HG02885 (cell line): ENCODE measurements around the gene AQP1.

Experiments used
- ATAC-seq: cut with Tn5 transposase; IDR thresholded peaks from one replicate; pipeline ENCODE4 v1.9.1; 2021; ENCODE audit warnings: mild to moderate bottlenecking; ENCODE audit not compliant: unreplicated experiment, poor library complexity

AQP1 gene

DNA sequence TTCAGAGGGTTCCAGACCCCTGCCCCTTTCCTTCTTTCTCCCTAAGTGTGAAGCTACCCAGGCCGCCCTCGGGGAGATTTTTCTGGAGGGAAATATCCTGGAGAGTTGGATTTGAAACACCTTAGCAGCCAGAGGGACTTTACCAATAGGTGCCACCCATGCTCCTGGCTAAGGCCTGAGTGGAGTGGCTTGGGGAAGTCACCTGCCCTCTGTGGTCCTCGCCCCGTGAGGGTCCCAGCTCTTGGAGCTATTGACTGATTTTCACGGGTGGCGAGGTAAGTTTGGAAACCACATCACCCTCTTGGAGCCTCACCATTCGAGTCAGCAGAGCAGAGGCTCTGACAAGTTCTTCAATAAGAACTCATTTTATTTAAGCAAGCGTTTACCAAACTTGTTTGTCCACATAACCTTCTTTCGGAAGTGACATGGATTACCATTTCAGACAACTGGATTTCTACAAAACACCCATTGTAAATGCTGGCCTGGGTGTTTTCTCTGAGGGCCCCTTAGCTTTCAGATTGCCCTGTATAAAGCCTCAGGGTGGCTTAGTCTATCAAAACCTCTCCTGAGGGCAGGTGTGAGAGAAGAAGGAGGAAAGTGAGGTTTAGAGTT, 20.4 kb downstream of the AQP1 start:
- ATAC-seq = no peak

DNA sequence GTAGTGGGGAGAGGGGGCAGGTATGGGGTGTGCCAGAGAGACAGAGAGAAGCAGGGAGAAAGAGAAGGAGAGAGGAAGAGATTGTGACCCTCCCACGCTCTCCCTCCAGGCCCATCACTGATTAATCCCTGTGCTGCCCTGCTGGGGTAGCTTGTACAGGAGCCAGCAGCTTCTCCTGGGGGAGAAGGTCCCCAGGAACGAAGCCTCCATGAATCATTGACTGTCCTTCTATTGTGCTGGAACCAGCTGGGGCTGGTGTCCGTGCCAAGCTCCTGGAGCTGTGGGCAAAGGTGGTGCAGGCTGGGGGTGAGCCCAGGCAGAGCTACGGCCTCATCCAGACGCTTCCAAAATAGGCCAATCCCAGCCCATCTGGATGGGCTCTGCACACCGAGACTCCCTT, 20.9 kb downstream of the AQP1 start:
- ATAC-seq = no peak

DNA sequence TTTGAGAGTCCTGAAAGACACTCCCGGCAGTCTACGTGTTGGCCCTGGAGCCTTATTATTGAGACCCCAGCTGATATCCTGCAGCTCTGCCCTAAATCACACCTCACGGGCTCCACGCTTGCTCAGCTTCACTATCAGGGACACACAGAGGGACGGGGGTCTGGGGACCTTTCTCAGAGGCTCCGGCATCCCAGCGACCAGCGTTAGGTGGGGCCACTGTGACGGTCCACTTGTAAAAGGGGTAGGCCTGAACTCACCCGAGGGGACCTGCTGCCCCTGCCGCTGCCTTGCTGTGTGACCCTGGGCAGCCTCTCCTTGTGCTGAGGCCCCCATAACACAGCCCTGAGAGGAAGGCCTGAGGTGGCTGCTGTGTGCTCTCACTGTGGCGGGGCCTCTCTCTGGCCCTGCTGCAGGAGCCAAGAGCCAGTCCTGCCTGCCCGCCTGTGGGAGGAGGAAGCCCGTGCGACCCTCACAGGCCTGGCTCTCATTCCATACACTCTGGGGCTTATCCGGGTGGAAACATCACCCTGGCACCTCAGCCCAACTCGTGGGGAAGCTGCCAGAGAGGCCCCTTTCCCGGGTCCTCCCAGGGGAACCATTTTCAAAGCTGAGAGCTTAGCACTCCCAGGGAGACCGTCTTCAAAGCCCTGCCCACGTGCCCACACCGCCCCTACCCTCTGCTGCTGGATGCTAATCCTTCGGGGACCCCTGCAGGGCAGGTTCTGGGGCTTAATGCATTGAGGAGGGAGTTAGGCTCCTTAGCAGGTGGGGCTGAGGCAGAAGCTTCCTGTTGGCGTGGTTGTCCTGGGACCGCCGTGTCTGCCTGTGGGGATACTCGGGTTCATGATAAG, 21.7 kb downstream of the AQP1 start:
- ATAC-seq = no peak

DNA sequence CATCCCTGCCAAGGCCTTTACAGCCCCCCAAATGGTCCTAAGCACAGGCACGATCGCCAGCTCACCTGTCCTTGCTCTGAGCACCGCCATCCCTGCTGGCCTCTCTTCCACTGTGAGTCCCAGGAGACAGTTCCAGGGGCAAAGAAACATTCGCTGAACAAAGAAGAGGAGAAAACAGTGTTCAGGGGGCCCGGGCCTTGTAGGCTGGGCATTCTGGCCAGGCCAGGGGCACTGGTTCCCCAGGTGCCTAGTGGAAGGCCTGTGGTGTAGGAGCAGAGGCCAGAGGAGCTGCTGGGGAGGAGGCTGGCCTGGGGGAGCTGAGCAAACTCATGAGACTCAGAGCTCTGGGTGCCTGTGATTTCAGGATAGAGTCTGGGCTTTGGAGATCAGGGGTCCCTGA, 22.6 kb downstream of the AQP1 start:
- no peak for ATAC-seq

DNA sequence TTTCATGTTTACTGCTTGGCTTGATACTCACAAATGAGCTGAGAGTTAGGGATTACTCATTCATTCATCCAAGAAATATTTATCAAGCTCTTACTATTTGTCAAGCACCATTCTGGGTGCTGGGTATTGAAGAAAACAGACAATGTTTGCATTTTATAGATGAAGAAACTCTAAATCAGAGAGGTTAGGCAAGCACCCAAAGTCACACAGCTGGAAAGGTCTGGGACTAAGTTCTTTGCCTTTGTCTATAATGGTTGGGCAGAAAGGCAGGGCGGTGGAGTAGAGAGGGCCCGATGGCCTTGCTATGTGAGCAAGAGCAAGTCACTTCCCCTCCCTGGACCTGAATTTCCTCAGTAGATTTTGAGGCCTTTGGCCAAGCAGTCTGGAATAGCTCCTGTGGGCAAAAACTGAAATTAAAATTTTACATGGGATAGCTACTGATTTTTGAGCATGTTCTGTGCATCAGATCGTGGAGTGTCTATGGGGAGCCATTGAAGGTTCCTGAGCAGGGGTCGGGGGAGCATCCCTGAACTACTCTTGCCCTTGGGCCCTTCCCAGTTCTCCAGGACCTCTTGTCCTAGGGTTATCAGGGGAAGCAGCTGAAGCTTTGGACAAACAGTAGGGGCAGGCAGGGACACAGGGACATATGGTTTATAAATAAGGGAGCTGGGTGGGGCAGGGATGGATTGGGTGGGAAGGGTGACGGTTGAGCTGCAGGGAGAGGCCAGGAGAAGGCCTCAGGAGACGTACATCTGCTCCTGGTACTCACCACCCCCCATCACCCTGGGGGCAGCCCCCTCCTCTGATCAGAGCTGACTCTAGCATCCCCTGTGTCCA, 23.3 kb downstream of the AQP1 start:
- no peak for ATAC-seq

DNA sequence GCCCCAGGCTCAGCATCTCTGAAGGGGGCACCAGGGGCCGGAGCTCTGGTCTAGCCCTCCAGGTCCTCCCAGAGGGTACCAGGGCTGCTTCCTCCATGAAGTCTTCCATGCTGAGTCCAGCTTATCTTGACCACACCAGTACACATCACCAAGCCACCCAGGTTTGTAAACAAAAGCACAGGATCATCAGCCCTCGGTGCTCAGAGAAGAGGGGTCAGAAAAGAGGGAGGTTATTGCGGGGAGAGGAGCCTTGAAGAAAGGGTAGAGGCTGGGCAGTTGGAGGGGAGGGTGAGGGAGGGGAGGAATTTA, 23.9 kb downstream of the AQP1 start:
- ATAC-seq = no peak

DNA sequence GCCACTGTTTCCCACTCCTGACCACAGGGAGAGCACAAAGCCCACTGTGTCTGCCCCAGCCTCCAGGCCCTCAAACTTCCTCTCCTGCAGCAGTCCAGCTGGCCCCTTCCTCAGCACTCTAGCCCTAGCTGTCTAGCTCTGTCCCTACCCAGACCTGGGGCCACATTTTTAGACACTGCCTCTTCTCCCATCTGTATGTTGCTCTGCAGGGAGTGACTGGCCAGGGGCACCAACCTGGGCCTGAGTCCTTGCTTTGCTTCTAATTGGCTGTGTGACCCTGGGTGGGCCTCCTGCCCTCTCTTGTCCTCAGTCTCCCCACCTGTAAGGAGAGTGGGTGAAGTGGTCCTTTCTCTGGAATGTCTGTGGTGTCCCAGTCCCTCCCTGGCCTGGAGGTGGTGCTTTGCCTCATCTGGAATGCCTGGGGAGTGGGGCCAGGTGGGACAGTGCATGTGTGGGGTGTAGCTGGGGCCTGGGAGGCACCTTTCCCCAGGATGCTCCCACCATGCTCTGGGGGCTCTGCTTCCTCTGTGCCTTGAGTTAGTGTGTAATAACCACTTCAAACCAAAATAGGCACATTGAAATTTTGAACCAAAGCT, 25.1 kb downstream of the AQP1 start:
- no peak for ATAC-seq

DNA sequence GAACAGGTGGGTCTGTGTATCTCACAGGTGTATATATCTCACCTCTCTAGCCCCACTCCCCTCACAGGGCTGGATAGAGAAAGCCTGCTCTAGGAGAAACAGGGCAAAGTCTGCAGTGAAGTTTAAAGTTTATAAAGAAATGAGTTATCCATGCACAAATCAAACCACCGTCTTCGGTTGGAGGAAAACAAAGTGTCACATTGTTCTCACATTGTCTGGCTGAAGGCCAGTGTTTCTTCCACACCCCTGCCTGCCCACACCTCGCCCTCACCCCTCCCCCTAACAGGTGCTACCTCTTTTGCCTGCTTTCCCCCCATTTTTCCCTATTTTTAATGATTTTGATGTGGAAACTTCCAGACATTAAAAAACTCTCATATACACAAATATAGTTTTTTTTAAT, 25.8 kb downstream of the AQP1 start:
- no peak for ATAC-seq

DNA sequence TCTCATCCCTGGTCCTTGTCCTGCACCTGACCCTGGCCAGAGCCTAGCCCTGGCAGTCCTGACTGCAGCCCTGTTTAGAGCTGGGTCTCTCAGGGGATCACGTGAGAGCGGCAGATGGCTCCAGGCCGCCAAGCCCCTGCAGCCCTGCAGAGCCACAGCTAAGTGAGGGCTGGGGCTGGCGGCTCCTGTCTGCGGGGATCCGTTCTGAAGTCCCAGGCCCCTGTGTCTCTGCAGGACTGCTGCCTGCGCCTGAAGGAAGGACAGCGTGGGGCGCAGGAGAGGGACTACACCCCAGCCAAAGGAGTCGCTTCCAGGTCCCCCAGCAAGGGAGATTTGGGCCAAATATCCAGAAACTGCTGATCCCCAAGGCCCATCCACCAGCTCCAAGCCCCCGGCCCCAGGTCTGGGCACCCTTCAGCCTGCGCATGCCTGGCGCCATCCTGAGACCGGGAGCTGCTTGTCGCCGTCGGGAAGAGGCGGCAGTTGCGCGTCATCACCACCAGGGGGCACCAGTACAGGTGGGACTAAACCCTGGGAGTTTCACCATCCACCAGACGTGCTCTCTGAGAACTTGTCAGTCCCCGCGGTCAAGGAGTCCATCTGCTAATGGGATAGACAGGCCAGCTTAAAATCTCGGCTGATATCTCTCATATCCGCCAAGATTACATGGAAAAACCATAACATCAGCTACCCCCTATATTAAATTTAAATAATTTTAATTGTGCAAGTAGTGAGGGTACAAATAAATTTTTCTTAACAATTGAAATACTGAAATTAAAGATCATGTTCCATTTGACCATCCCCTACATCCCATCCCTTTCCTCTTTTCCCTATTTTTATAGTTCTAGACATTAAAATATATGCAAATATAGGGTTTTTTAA, 27.0 kb downstream of the AQP1 start:
- peak; percentile 89 for ATAC-seq

DNA sequence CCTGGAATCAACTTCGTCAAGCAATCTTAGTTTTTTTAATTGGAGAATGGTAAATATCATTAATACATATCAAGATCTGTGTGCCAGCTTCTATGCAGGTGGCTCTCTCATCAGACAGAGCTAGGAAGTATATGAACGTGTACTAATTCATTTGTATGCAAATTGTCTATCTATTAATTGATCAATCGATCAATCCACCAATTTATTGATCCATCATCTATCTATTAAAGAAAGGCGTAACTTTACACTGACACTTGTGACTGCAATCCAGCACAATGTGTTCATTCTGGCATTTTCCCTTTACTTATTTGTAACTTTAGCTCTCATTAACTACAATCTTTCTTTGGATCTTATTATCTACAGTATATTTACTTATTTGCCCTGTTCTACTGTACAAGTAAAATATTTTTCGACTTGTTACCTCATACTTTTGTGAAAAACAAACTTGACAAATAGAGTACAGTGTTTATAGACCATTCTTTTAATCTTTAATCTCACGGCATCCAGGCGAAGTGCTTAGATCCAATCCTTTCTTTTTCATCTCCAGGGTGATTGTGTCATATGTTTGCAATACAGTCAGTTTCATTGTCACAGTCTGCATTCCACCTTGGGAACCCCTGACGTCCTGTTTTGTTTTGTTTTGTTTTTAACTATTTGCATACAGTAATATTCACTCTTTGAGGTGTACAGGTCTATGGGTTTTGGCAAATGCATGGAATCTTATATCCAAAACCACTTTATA, 30.1 kb downstream of the AQP1 start:
- ATAC-seq = no peak

DNA sequence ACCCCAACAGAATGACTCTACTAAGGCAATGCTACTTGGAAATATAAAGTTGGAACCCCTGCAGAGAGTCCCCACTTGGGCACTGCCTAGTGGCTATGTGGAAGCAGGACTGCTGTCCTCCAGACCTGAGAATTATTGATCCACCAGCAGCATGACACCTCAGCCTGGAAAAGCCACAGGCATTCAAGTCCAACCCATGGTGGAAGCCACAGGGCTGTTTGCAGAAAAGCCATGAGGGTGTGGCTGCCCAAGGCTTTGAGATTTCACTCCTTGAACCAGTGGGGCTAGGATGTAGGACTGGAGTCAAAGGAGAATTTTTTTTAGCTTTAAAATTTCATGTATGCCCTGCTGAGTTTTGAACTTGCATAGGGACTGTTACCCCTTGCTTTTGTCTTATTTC, 38.5 kb downstream of the AQP1 start:
- ATAC-seq = no peak

DNA sequence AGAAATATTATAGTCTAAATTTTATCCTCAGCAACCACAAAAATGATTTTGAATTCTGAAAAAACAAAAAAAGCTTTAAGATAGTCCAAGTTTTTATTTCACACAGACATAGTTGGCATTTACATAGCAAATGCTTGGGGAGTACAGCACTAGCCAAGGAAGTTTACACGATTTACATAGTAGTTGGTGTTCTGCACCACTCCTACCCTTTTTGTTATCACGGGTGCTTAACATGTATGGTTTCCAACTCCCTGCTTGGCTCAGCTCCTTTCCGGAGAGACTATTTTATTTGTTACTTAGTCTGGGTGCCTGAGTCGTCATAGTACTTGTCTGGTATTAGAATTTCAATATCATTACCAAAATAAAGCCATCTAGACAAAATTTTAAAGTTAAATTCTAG, 43.3 kb downstream of the AQP1 start:
- no peak for ATAC-seq

DNA sequence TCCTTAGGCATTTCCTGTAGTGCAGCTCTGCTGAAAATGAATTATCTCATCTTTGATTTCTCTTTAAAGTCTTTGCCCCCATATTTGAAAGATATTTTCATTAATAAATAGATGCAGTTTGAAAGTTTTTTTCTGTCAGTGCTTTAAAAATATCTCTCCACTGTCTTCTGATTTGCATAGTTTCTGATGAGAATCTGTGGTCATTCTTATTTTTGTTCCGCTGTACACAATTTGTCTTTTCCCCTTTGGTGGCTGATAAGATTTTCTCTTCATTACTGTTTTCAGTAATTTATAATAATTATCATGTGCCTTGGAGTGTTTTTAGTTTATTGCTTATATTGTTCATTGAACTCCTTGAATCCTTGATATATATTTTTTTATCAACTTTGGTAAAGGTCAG, 45.1 kb downstream of the AQP1 start:
- ATAC-seq = no peak

DNA sequence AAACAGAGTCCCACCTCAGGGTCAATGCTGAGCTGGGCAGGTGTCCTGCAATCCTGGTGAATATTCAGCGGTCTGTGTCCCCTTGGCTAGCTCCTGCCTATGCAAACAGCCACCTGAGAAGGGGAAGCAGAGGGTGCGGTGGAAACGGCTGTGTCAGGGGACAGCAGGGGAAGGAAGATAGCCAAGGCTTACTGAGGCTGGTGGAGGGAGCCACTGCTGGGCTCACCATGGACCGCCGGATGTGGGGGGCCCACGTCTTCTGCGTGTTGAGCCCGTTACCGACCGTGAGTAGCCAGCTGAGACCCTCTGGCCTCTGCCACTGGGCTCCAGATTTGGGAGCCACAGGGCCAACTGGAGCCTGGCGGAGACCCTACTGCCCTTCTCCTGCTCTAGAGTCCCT, 52.2 kb downstream of the AQP1 start, which contains the start of gene GHRHR:
GHRHR (plus strand) TSS at position 112 of the 400 bp plus-strand sequence; CDS start at position 228, 116 bp downstream.
- ATAC-seq = no peak

DNA sequence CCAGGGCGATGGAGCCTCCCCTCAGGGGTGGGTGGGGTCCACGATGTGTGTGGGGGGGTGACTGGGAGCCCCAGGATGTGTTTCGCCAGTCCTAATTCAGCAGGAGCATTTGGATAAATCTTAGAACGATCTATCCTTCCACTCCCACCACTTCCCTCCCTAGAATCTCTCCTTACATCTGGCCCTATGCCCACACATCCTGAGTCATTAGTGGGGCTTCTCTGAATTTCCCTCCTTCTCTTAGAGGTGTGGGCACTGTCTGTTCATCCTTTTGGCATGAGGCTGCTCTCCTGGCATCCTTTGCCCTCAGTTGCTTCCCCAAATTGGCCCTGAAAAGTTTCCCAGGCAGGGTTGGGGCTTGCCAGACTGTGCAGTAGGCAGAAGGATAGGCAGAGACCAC, 53.7 kb downstream of the AQP1 start:
- no peak for ATAC-seq

DNA sequence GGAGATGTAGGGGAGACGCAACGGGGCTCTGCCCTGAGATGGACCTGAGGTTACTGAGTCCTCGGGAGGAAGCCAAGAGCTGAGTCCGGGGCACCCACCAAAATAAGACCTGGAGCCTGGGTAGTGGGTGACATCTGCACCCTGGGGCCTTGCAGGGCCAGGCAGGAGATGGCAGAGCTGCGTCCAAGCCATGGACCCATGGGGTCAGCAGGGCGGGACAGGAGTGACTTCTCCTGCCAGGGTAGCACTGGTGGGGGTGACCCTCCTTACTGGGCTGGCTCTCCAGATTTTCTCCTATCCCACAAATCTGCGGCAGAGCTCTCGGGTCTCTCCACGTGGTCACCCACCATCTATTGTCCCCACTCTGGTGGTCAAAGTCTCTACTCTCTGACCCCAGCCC, 54.2 kb downstream of the AQP1 start:
- no peak for ATAC-seq

DNA sequence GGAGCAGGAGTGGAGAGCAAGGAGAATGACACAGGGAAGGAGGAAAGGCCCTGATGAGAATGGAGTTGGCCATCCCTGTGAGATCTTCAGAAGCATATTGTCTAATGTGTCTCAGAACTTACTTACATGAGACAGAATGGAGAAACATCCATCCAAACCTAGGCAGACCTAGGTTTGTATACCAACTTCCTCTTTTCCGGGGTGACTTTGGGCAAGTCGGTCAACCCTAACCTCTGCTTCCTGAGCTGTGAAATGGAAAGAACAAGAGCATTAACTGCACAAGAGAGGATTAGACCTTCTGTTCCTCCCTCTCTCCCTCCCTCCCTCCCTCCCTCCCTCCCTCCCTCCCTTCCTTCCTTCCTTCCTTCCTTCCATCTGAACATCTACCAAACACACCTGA, 56.6 kb downstream of the AQP1 start:
- no peak for ATAC-seq

DNA sequence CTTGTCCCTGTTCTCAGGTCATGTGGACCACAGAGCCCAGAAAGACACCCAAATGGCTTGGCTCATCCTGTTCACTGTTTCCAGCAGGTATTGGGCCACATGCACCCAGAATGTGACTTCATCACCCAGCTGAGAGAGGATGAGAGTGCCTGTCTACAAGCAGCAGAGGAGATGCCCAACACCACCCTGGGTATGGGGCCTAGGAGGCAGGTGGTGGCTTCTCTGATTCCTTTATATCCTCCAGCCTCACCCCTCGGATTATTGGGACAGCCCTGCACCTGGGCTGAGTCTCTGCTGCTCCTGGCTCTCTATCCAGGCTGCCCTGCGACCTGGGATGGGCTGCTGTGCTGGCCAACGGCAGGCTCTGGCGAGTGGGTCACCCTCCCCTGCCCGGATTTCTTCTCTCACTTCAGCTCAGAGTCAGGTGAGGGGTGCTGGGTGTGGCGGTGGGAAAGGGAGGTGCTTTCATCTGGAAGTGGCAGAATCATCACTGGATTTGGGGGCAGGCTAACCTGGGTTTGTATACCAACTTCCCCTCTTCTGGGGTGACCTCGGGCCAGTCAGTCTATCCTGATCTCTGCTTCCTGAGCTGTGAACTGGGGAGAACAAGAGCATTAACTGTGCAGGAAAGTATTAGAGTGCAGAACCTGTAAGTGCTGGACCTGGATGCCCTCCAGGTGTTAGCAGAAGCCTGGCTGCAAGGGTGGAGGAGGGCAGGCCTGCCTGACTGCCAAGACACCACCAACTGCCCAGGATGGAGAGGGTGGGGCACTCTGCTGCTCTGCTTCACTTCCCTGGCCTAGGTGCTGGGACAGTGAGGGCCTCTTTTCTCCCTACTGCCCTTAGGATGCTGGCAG, 57.3 kb downstream of the AQP1 start:
- no peak for ATAC-seq
